Activated CD4-positive, alpha-beta T cell treated with anti-CD3 and anti-CD28 coated beads, Interleukin-2, amount 50 U/mL, for 16 hours (primary cell): ENCODE measurements around the gene BTBD16.

ENCODE experiments used
- DNase-seq: peaks from one replicate; pipeline ENCODE4 v3.0.0-alpha.2; 2020

Gene BTBD16

DNA sequence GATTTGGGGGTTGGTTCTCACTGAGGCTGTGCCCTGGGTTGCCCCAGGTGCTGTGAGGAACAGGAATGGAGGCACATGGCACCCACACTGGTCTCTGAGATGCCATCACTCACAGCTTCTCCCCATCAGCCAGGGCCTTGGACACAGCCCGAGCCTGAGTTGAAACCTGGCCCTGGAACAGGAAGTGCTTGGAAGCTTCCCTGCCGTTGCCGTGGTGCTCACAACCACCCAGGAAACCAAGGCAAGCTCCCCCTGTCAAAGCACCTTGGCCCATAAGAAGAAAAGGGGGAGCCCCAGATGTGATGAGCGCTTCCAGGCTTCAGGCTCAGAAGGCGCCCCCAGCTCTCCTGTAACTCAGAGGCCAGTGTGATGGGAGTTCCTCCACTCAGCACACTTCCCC is at the start of gene BTBD16:
BTBD16 (plus strand) TSS at position 221 of the 400 bp plus-strand sequence. CDS start 3,786 bp downstream, outside the sequence.
- DNase-seq = no peak

- DNase-seq = no peak
Observed at GRCh38 chr10:122221958-122222357, 49.1 kb upstream of the BTBD16 start.

GRCh38 chr10:122222638-122223037 is 48.5 kb upstream of the BTBD16 start:
- DNase-seq = no peak

GRCh38 chr10:122224159-122224558 is 46.9 kb upstream of the BTBD16 start:
- no peak for DNase-seq

DNA sequence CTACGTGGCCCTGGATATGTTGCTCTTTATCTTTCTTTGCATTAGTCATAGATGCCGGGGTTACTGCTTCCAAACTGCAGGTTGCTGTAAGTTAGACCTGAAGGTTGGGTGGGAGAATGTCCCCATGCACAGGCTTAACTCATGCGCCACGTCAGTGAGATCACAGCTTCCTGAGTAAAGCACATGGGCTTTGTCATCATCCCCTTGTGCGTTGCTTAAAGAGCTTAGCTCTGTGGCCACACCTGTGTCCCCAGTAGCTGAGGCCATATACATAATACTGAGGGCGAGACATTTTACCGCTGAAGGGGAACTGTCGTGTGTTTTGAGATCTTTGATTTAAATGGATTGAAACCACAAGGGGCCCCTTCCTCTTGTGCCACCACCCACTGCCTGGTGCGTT is 45.8 kb upstream of the BTBD16 start:
- no peak for DNase-seq

GRCh38 chr10:122227754-122228153 is 43.3 kb upstream of the BTBD16 start:
- no peak for DNase-seq

- DNase-seq = no peak
Observed at GRCh38 chr10:122229666-122230065, 41.4 kb upstream of the BTBD16 start.

- no peak for DNase-seq
Observed at GRCh38 chr10:122230222-122230621, 40.9 kb upstream of the BTBD16 start.

- DNase-seq = no peak
Observed at GRCh38 chr10:122232769-122233168, 38.3 kb upstream of the BTBD16 start.

GRCh38 chr10:122233857-122234348 is 37.2 kb upstream of the BTBD16 start:
- no peak for DNase-seq

GRCh38 chr10:122234416-122234815 is 36.7 kb upstream of the BTBD16 start:
- DNase-seq = no peak

DNA sequence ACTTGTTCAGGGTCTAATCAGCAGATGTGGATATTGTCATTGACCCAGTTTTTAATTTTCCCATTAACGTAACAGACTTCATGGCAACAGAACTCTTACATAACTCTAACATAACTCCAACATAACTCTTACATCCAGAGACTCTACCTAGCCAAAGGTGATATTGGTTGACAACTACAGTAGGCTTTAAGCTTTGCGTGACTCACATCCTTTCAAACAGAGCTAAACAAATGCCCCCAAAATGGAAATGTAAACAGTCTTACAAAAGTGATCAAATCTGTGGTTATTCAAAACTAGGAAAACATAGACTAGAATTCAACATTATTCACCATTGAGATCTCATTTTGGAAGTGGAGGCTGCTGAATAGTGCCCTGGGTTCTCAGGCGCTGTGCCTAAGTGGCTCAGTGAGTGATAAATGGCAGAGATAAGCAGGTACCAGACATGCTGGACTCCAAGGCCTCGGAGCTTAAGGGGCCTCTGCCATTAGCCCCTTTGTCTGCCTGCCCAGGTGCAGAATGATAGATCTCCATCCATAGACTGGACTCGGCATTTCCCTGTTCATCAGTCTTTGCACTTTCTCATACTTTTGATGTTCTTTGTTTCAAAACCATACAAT is 34.3 kb upstream of the BTBD16 start:
- no peak for DNase-seq

GRCh38 chr10:122237331-122237990 is 33.6 kb upstream of the BTBD16 start:
- DNase-seq = no peak

DNA sequence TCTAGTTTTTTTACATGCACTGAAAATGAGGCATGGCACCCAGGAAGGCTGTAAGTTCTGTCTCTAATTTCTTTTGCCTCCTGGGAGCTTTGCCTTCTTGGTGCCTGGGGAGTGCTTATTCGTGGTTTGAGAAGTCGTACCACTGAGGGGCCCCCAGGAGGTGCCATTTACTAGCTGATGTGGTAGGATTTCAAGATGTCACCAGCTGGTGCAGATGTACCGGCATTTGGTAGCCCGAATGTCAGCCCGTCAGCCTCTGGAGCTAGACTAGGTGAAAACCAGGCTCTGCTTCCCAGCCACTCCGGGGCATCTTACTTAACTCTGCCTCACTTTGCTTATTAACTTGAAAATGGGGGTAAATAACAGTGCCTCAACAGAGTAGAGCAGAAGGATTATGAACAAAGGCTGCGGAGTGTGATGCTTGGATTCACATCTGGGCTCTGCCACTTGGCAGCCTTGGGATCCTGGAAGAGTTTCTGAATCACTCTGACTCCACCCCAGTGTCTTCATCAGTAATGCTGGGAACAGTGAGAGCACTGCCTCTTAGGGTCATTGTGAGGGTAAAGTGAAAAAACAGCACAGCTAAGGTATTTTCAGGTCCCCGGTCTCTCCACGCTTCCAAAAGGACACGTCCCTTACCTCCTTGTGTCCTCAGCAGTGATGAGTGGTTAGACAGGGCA is 31.4 kb upstream of the BTBD16 start:
- DNase-seq = no peak

DNA sequence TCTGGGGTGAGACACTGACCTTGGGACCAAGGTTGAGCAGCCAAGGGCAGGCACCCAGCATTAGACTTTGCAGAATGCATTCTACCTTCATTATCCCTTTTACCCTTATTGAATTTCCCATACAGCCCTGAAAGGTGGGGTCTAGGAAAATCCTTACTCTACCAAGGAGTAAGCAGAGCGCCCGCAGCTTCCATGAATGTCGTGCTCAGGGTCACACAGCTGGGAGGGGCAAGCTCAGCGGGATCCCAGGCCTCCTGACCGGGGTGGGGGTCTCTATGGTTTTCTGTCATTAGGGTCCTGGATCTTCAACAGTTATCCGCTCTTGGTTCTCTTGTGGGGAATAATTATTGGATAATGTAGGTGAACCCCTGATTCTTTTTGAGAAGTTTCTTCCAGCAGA is 30.7 kb upstream of the BTBD16 start:
- DNase-seq = no peak

DNA sequence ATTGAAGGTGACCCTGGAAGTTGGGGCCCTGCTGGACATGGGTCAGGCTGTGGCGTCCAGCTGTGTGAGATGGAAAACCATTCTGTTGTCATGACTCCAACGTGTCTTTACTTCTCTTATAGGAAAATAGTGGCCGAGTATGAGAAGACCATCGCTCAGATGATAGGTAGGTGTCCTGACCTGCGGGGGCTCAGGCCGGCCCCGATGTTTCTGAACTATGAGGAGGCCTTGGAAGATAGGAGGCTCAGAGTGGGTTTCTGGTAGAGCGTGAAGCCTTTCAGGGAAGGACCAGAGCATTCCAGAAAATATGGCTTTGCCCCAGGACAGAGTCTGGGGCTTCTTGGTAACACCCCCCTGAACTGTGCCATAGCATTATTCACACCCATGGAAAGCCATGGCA is 29.3 kb upstream of the BTBD16 start:
- no peak for DNase-seq

DNA sequence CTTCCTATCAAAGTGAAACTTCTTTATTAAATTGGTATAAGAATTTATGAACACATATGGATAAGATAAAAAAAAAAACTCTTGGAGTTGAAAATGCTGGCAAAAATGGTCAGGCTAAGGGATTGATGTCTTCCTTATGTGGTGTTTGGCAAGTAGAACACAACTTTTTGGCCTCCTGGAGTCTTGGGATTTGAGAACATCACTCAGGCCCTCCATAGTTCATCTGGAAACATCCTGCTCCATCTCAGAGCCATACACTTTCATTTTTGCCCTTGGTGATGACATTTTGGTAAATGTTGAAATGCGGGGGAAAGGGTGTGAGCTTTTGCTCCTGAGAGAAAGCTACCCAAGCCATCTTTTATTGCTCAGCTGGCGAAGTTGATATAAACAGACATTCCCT is 27.5 kb upstream of the BTBD16 start:
- no peak for DNase-seq

- DNase-seq = no peak
Observed at GRCh38 chr10:122244001-122244975, 26.8 kb upstream of the BTBD16 start.

DNA sequence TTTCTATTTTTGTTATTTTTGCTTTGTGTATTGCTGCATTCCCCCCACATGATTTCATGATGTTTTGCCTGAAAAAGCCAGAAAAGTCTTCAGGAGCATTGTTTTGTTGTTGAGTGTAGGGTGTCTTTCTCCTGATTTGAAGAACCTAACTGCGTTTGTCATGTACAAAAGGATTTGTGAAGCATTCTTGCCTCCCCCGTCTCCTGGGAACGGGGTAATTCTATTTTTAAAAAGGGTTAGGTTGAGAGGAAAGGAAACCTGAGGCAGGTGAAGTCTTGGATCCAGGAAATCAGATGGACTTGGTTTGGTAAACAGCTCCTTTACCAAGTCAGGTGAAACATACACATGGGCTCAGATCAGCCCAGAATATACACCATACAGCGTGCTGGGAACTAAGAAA is 26.0 kb upstream of the BTBD16 start:
- DNase-seq = no peak

DNA sequence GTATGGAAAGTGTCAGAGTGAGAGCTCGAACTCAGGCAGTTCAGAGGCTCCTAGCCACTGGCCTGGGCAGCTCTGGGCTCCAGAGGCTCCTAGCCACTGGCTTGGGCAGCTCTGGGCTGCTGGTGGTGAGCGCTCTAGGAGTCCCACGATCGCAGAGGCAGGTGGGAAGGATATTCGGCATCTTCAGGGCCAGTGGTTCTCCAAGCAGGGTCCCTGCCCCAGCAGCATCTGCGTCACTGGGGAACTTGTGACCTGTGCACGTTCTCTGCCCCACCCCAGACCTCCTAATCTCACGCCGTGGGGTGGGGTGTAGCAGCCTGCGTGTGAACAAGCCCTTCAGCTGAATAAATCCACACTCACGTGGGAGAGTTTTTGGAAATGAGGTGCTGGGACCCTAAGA is 25.2 kb upstream of the BTBD16 start:
- no peak for DNase-seq

- no peak for DNase-seq
Observed at GRCh38 chr10:122246830-122247520, 24.1 kb upstream of the BTBD16 start.
